ENCODE data around the gene NDOR1.

The NDOR1 gene

DNA sequence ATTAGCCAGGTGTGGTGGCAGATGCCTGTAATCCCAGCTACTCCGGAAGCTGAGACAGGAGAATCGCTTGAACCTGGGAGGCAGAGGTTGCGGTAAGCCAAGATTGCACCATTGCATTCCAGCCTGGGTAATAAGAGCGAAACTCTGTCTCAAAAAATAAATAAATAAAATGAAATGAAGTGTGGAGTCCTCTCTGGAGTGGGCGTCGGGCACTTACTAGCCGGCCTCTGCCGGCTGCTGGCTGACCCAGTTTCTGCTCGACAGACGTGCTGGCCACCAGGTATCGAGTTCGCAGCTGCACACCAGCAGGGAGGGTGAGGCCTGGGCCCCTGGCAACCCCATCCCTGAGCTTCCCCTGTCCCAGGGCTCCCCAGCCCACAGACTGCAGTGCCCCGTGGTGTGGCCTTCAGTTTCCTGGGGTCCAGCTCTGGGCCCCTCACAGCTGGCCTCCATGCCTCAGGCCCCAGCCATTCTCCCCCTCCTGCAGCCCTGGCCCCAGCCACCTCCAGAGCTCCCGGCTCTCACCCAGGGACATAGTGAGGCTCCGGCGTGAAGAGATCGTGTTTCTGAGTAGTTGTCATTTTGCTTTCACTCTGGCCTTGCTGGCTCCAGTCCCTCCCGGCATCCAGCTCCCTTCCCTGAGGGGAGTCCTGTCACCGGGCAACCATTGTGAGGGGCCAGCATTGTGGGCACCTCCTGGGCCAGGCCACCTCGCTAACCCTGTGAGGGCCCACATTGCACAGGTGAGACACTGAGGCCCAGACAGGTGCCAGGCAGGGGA, 41.8 kb downstream of the NDOR1 start:
- Histone ChIP-seq H2AFZ (ENCODE audit: low read depth, low read length, severe bottlenecking) (no peak overlapping the region), H3F3A (ENCODE audit: insufficient read depth) (peaks cover 7% of the 10 kb centered on the region; the same call in 1 of the 2 replicates), H3K36me3 (ENCODE audit: low read length) (peaks cover 4% of the 10 kb centered on the region; the same call in 1 of the 2 replicates), H3K4me2 (ENCODE audit: low read depth, low read length, poor library complexity, severe bottlenecking) (no peak overlapping the region), H3K27ac (ENCODE audit: low read depth, low read length) (no peak overlapping the region), H3K27me3 (ENCODE audit: low read length) (no peaks in the 10 kb centered on the region), H4K20me1 (ENCODE audit: low read depth, low read length) (peaks cover under 1% of the 10 kb centered on the region; the same call in 1 of the 2 replicates), H3K9me2 (replicated peaks; ENCODE audit: insufficient read depth, low read length) (no peaks in the 10 kb centered on the region), H3K79me2 (ENCODE audit: insufficient read depth, low read length) (peaks cover 7% of the 10 kb centered on the region; the same call in 1 of the 2 replicates), H3K4me3 (ENCODE audit: insufficient read depth, low read length, poor library complexity, severe bottlenecking) (no peak overlapping the region), H3K9me3 (ENCODE audit: insufficient read depth, low read length) (no peaks in the 10 kb centered on the region), H3K9ac (ENCODE audit: low read length) (no peak overlapping the region)
- TF ChIP-seq, protein P1, sequence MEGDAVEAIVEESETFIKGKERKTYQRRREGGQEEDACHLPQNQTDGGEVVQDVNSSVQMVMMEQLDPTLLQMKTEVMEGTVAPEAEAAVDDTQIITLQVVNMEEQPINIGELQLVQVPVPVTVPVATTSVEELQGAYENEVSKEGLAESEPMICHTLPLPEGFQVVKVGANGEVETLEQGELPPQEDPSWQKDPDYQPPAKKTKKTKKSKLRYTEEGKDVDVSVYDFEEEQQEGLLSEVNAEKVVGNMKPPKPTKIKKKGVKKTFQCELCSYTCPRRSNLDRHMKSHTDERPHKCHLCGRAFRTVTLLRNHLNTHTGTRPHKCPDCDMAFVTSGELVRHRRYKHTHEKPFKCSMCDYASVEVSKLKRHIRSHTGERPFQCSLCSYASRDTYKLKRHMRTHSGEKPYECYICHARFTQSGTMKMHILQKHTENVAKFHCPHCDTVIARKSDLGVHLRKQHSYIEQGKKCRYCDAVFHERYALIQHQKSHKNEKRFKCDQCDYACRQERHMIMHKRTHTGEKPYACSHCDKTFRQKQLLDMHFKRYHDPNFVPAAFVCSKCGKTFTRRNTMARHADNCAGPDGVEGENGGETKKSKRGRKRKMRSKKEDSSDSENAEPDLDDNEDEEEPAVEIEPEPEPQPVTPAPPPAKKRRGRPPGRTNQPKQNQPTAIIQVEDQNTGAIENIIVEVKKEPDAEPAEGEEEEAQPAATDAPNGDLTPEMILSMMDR (IDR thresholded peaks at IDR 0.05; ENCODE audit: insufficient read depth, low read length, poor library complexity, severe bottlenecking) = no peak
- no peak for TF ChIP-seq EZH2phosphoT487 (conservative IDR thresholded peaks at IDR 0.05; ENCODE audit: low read length)

DNA sequence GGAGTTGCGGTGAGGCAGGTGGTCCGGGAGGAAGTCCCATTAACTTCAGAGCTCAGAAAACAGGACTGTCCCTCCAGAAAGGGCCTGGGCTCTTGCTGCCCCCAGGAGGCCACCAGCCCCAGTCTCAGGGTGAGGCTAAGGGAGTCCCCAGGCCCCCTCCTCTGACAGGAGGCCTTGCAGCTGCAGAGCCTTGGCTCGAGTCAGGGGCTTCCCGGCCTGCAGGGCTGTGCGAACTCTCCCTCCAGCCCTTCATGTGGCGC, 42.3 kb downstream of the NDOR1 start:
- H3K9me3 ChIP-seq (ENCODE audit: insufficient read depth, low read length) = no peaks in the 10 kb centered on the region
- H3K27ac ChIP-seq (ENCODE audit: low read depth, low read length) = no peak overlapping the region
- TF ChIP-seq EZH2phosphoT487 (conservative IDR thresholded peaks at IDR 0.05; ENCODE audit: low read length) = no peak
- TF ChIP-seq, protein P1 (IDR thresholded peaks at IDR 0.05; ENCODE audit: insufficient read depth, low read length, poor library complexity, severe bottlenecking) = no peak
- H2AFZ ChIP-seq (ENCODE audit: low read depth, low read length, severe bottlenecking) = no peak overlapping the region
- H3K27me3 ChIP-seq (ENCODE audit: low read length) = no peaks in the 10 kb centered on the region
- H3K4me2 ChIP-seq (ENCODE audit: low read depth, low read length, poor library complexity, severe bottlenecking) = no peak overlapping the region
- peaks cover 2% of the 10 kb centered on the region; the same call in 1 of the 2 replicates for H3K79me2 ChIP-seq (ENCODE audit: insufficient read depth, low read length)
- no peak overlapping the region for H3K4me3 ChIP-seq (ENCODE audit: insufficient read depth, low read length, poor library complexity, severe bottlenecking)
- H3K36me3 ChIP-seq (ENCODE audit: low read length) = no peaks in the 10 kb centered on the region
- peaks cover 7% of the 10 kb centered on the region; the same call in 1 of the 2 replicates for H3F3A ChIP-seq (ENCODE audit: insufficient read depth)
- H3K9me2 ChIP-seq (replicated peaks; ENCODE audit: insufficient read depth, low read length) = no peaks in the 10 kb centered on the region
- H3K9ac ChIP-seq (ENCODE audit: low read length) = no peak overlapping the region
- no peaks in the 10 kb centered on the region; the same call in 1 of the 2 replicates for H4K20me1 ChIP-seq (ENCODE audit: low read depth, low read length)

DNA sequence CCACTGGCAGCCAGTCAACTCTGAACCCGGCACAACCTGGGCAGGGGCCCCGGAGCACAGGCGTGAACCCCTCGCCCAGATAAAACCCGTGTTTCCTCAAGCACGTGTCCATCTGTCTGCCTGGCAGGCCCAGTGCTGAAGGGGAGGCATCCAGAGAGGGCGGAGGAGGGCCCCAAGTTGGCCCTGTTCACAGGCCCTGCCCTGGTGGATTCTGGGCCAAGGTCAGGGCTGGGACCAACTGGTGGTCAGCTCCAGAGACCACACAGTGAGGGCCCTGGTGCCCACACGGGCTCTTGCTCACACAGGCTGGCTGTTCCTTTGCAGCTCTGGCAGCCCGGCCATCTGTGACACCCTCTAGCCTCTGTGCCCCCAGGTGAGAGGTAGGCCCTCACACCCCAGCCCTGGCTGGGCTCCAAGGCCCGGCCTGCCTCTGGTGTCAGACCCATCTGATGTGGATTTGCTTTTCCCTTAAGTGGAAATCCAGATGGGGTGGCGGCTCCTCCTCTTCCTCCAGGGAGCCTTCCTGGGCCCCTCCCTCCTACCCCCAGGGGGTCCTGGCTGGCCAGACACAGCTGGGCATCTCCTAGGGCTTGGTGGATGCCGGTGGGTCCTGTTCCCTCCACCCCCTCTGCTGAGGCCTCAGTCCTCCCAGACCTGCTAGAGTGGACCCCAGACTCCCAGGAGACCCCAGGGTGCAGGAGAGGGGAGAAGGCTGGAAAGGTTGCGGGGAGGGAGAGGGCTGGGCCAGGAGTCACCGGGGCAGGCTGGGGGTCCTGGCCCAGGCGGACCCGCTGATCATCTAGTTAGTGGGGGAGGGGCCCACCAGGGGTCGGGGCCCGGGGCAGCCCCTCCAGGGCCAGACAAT, 45.1 kb downstream of the NDOR1 start:
- Histone ChIP-seq H3K27me3 (ENCODE audit: low read length) (no peaks in the 10 kb centered on the region), H3K4me2 (ENCODE audit: low read depth, low read length, poor library complexity, severe bottlenecking) (no peak overlapping the region), H3K36me3 (ENCODE audit: low read length) (no peaks in the 10 kb centered on the region), H3K4me3 (ENCODE audit: insufficient read depth, low read length, poor library complexity, severe bottlenecking) (no peak overlapping the region), H3K9me3 (ENCODE audit: insufficient read depth, low read length) (no peaks in the 10 kb centered on the region), H2AFZ (ENCODE audit: low read depth, low read length, severe bottlenecking) (no peak overlapping the region), H3K9ac (ENCODE audit: low read length) (no peak overlapping the region), H3K79me2 (ENCODE audit: insufficient read depth, low read length) (peaks cover 3% of the 10 kb centered on the region), H3K27ac (ENCODE audit: low read depth, low read length) (no peak overlapping the region), H3K9me2 (replicated peaks; ENCODE audit: insufficient read depth, low read length) (no peaks in the 10 kb centered on the region), H3F3A (ENCODE audit: insufficient read depth) (no peaks in the 10 kb centered on the region), H4K20me1 (ENCODE audit: low read depth, low read length) (no peaks in the 10 kb centered on the region)
- TF ChIP-seq EZH2phosphoT487 (conservative IDR thresholded peaks at IDR 0.05; ENCODE audit: low read length) = no peak
- TF ChIP-seq, protein P1 (IDR thresholded peaks at IDR 0.05; ENCODE audit: insufficient read depth, low read length, poor library complexity, severe bottlenecking) = no peak

Measured in SU-DHL-6 (cell line).